GM19438 (cell line): ENCODE data around the gene UCP3.

Experiments used
- ATAC-seq: cut with Tn5 transposase; IDR thresholded peaks from one replicate; pipeline ENCODE4 v1.9.1; 2021; ENCODE audit warnings: low read depth; ENCODE audit not compliant: unreplicated experiment

UCP3 gene

DNA sequence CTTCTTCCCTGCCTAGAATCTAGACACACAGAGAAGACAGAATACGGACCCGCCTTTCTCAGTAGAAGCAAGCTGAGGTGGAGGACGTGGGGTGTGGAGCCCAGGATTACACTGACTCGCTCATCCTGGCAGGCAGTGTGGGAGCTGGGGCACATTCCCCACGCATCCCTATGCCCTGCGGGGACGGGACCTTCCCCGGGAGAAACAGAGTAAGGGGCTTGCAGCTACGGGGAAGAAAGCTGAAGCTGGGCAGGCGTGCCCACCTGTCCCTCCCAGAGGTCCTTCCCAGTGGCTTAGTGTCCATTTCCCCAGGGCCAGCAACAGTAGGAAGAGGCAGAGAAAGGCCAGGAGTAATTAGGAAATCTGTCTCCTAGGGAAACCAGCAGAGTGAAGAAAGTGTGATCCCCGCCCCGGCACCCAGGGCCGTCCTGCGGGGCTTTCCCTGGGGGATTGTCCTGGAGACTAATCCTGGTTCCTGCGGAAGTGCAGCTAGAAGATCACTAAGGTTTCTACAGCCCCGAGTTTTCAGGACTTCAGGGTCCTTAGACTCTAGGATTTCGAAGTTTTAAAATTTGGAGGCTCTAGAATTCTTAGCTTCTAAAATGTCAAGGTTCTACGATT lies 50.3 kb downstream of the UCP3 start:
- no peak for ATAC-seq

GRCh38 chr11:73957654-73958361 lies 51.1 kb downstream of the UCP3 start:
- ATAC-seq, result no peak

DNA sequence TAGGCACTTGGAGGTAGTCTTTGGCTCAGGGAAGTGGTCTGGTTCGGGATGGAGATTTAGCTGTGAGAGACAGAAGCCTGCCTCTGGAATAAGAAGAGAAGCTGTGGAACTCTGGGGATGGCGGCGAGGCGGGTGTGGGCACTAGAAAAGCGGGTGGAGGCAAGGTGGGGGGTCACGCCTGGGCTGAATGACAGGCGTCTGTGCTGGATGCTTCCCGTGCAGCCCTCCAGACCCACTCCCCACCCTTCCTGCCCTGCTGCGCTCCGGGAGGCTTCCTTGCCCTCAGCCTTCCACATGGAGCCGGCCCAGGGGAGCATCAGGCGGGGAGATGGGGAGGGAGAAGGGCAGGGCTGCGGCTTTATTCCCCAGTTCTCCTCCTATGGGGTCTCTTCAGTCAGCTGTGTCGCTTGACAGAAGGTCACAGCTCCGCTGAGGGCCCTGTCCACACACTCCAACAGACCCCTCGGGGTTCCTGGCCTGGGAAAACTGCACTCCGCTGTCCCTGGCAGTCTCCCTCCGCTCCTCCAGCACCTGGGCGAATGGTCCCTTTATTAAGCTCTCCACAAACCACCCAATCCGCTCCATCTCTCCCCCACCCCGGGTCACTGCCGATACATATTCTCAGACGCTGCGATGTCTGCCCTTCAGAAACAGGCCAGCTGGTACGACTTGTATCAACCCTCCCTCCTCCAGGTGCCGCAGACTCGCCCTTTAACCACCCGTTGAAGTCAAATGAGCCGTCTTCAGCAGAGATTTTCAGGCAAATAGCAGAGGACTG lies 51.8 kb downstream of the UCP3 start:
- ATAC-seq, result no peak

- ATAC-seq, result no peak
These were observed 57.1 kb downstream of the UCP3 start for GRCh38 chr11:73951797-73952196.

GRCh38 chr11:73950869-73951710 lies 57.8 kb downstream of the UCP3 start, which contains the start of gene DNAJB13:
Gene DNAJB13 (plus strand): TSS chr11:73951026. CDS start chr11:73951070, 44 bp downstream.
- ATAC-seq, result peak; percentile 83
